Suppressor macrophage treated with lipopolysaccharide for 1 hour (primary cell): ENCODE data around the gene TCF12.

Experiments
- DNase-seq, 3 donors: peaks; one replicate each; pipeline ENCODE4 v3.0.0-alpha.2; 2020 to 2022

The TCF12 gene

DNA sequence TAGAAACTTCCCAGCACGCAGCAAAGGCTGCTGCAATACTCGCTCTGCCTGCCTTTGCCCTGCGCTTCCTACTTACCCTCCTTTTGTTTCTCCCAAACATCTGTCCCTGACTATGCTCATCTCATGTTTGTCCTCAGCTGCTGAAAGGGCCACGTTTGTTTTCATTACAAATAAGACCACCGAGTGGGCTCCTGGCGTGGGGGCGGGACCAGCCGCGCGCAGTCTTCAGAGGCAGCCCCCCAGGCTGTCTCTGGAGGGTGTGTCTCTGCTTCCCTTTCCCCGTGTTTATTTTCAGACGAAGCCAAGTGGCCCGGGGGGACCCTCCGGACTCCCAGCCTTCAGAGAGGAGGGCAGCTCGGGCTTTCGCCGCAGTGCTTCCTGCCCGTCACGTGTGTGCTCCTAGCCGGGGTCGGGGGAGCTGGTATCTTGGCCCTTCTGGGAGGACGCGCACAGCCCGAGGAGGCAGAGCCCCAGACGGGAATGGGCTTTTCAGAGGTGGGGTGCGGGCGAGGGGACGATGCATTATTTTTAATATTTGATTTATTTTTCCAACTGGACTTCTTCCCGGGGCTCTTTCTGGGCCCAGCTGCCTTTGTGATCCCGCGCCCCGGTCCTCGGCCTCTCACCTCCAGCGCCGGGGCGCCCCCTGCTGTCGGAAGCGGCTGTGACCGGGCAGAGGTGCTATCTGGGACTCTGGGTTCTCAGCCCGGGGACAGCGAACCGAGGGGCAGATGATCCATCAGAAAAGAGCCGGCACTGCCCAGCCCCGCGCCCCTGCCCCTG, 387.9 kb downstream of the TCF12 start:
- peak; percentile 88 to 96 (median 93) for DNase-seq

DNA sequence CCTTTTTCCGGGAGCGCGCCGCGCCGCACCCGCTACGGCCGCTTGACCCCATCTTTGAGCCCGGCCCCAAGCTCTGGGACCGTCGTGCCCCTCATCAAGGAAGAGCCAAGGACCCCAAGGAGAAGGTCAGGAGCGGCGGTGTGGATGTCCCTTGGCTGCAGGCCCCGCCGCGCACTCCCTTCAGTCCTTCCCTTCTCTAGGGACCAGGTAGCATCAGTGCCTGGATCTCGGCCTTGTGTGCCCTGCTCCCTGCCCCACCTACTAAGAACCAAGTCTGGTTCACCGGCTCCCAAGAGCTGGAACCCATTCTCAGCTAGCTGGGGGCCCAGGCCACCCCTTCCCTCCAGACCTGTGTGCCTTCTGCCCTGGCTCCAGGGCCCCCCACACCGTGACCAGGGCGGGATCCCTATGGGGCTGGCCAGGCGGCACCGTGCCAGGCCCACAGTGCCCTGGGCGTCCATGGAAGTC, 388.5 kb downstream of the TCF12 start:
- DNase-seq = no peak

DNA sequence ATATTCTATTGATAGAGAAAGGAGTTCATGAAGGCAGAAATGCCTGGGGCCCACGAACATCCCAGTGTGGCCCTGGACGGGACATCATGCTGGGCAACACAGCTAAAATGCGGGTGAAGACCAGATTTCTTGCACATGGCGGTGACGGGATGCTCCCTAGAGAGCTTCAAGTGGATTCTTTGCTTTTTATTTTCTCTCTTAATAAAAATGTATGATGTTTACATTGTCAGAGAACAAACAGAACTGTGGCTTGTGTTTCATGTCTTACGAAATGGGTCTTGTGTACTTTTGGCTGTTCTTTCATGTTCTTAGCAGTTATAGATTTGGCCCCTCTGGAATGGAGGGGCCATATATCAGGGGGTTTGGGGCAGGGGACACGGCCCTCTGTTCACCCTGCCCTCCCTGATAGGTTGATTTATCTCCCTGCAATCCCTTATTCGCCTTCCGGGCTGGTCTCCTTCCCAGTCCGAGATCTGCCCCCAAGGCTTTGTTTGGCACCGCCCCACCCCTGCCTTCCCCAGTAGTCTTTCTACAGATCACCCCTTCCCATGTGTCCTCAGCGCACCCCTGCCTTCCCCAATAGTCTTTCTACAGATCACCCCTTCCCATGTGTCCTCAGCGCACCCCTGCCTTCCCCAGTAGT, 389.2 kb downstream of the TCF12 start:
- no peak for DNase-seq

DNA sequence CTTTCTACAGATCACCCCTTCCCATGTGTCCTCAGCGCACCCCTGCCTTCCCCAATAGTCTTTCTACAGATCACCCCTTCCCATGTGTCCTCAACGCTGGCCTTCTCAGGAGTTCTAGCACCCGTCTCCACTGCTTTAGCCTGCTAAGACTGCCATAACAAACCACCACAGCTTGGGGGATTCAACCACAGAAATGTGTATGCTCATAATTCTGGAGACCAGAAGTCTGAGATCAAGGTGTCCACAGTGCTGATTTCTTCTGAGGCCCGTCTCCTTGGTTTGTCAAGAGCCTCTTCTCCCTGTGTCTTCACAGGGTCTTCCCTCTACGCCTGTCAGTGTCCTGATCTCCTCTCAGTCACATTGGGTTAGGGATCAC, 389.7 kb downstream of the TCF12 start:
- no peak for DNase-seq

DNA sequence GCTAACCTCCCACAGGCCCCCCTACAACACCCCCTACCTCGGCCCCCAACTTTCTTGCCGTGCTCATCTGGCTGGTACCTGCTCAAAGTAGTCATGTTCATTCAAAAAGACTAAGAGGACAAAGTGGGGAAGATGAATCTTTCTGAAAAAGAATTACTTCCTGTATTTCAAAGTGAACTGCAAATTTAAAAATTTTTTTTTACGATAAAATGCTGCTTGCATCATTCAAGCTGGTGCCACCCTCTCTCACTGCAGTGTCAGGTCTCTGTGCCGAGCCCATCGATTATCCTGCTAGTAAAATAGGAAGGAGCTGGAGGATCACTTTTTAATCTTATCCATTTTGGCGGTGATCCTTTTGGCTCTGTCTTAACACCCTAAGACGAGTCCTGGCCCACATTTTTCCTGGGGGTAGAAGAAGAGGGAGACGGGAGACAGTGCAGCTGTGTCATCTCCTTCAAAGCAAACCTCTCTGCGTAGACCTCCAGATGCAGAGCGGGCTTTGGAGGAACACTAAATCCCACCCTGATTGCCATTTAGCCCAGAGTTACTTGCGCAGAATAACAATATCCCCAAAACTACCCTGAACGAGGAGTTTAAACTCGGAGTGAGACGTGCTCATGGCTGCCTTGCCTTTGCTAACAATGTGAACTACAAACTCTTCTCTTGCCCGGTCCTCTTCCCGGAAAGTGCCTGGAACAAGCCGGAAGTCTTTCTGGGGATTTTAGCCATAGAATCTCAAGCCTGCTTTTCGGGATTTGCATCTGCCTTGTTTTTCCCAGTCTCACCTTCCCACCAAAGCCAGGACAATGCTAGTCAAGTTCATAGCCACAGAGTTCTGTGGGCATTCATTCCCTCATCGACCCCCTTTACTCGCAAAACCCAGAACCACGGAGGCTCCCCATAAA, 391.7 kb downstream of the TCF12 start:
- DNase-seq = peak; percentile 29 to 60 (median 40)

DNA sequence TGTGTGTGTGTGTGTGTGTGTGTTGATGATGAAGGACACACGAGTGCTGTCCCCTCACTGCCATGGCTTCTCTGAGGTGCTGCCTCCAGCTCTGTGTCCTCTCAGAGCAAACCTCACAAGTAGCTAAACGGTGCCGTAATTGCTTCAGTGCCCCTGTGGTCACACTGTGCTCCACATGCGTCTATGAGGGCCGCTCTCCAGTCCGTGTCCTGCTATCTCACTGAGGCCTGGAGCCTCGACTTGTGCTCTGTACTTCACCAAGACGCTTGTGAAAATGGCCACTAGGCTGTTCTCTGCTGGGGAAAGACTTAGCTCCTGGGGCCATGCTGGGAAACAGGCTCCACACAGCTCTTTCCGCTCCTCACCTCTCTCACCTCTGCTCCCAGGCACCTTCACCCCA, 392.4 kb downstream of the TCF12 start:
- DNase-seq = no peak

DNA sequence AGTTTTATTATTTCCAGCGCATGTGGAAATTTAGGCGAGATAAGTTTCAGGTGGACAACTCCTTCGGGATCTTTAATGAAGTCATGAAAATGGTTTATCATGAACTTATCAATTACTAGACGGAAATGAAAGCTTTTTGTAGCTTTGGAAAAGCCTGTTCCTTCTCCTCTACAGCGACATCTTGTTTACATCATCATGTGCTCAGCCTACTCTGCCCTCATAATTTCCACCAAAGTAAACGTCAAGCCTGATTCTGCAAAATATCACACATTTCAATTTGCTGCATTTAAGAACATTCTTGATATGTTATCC, 393.5 kb downstream of the TCF12 start:
- DNase-seq = no peak

DNA sequence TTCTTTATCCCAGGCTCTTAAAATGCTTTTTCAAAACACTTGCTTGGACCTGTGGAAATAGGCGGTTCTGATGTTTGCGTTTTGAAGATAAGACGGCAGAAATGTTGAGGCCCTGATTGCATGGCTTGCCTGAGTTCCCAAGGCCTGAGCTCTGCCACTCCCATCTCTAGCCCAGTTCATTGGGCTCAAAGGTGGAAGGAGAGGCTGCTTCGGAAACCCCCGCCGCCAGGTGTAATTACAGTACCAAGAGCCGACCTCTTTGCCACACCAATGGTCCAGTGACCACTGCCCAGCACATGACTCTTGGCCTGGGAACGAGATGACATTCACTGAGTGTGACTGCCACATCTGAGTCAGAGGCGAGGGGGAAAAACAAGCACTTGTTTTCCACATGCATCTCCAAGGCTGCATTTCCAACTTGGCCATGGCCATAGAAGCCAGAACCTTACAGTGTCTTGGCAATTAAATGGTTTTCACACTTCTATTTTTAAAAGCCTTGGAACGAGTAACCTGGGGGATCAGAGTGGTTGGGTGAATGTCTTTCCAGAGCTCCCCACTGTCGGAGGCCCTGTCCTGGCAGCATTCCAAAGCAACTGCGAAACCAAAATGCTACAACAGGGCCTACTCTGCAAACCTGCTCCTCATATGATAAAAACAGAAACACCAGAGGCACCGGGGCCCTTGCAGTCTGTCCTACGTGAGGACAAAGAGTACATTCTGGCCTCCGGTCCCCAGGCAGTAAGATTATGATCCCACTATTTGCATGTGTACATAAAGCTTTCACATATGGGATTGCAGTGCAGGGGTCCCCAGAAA, 394.1 kb downstream of the TCF12 start:
- no peak for DNase-seq

DNA sequence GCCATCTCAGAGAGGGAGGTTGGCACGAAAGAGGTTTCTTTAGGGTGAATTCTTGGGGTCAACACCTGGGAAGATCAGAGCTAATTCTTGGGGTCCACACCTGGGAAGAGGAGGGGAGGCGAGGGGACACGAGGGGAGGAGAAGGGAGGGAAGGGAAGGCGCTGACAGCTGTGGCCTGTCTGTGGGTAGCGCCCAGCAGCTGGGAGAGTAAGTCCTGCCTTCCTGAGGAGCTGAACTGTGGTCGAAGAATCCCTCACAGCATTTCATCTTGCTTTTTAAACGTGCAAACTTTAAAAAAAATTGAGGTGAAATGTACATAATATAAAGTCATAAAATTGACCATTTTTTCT, 394.7 kb downstream of the TCF12 start:
- DNase-seq = no peak

DNA sequence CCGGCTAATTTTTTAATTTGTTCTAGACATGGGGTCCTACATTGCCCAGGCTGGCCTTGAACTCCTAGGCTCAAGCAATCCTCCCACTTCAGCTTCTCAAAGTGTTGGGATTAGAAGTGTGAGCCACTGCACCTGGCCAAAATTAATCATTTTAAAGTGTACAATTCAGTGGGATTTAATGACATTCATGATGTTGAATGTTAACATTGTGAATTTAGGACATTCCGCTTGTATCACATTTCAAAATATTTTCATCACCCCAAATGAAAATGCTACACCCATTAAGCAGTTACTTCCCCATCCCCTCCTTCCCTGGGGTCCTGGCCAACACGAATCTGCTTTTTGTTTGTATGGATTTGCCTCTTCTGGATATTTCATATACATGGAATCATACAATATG, 395.8 kb downstream of the TCF12 start:
- DNase-seq = no peak

DNA sequence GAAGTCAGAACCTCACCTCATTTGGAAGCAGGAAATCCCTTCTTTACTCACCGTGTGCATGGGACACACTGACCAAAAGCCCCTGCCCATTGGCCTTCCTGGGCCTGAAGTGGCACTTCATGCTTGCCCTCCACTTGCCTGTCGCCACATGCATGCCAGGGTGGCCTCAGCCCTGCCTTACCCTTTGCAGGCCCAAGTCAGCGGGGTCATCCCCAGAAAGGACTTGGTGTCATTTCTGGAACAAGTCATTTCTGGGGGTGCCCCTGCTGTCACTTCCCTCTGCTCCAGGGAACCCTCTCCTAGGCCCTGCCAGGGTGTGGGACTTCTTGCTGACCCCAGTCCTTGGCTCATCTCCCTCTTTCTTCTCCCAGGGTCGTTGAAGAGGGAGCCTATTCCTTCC, 398.0 kb downstream of the TCF12 start:
- DNase-seq = no peak

DNA sequence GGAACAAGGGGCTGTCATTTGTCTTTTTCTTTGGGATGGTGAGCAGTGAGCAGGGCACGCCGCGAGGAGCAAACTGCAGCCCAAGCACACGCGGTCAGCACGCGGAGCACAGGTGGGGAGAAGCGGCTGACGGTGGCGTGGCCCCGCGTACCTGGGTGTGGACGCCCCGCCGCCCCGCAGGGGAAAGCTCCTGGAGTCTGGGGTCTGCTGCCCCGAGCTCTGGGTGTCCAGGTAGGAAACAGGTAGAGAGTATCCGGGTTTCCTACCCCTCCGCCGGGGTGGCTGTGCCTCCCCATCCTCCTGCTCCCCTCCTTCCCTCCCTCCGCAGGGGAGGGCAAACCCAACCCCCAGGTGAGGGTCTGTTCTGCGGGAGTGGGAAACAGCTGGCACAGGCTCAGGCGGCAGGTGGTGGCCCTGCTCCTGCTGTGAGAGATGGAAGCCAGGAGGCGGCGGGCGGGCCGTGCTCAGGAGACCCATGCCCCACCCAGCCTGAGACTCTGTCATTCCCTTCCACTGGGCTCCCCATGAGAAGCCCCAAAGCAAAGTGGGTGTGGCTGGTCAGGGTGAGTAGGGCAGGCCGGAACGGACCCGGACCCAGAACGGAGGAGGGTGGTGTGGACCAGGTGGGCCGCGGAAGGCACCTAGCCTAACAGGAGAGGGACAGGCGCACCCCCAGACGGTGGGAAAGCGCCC, 400.9 kb downstream of the TCF12 start:
- no peak for DNase-seq

DNA sequence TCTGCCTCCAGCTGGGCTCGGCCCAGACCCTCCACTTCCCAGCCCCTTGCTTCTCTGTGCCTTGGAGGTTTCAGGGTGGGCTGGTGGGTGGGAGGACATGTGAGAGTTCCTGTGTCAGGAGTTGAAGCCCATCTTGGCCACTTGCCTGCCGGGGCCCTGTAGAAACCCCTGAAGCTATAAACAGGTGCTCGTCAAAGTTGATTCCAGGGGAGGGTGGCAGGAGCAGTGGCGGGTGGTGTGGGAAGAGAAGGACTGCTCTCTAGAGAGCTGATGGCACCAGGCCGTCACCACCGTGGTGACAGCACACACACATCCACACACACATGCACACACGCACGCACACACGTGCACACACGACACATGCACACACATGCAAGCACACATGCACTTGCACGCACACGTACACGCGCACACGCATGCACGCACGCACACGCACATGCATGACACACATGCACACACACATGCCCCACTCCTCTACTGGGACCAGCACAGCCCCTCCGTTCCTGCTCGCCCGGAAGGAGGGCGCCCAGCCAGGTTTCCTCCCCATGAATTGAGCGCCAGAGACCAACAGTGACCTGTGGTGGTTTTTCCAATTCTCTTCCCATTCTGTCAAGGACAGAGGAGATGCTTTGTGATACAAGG, 401.6 kb downstream of the TCF12 start:
- DNase-seq = no peak

DNA sequence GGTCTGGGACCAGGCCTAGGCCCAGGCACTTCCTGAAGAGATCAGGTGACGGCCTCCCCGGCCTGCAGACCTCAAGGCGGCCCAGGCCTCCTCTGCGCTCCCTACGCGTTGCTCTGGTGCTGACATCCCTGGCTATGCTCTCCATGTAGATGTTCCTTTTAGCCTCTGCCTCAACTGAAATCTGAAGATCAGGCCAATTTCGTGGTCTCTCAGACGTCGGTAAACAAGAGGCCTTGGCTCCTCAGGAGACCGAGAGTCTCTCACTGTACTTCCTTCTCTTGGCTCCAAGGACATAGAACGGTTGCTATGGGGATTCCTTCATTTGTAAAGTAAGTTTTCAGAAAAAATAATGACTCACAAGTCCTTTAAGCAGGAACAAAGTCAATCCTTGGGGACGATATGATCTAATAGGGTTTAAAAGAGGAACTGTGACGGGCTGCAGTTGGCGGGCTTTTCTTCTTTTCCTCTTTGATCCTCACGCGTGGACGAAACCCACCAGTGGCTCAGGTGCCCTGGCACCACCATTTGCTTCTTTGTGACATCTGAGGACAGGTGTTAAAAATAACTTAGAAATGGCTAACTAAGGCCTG, 402.3 kb downstream of the TCF12 start:
- peak; percentile 78 to 96 (median 92) for DNase-seq

DNA sequence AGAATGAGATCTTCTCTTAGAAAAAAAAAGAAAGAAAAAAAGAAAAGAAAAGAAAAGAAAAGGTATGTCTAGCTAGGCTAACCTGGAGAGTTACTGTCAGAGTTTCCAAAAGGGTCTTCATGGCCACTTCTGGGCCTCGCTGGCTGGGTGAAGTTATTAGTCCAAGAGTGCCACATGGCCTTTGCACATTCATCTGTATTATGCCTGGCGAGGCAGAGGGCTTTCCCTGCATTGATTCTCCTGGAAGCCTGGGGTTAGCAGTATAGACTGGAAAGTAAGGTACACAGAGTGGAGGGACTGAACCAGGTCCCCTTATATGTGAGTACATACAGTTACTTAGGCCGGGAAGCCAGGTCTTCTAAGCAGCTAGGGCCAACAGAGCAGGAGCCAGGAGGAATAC, 403.0 kb downstream of the TCF12 start:
- DNase-seq = no peak

DNA sequence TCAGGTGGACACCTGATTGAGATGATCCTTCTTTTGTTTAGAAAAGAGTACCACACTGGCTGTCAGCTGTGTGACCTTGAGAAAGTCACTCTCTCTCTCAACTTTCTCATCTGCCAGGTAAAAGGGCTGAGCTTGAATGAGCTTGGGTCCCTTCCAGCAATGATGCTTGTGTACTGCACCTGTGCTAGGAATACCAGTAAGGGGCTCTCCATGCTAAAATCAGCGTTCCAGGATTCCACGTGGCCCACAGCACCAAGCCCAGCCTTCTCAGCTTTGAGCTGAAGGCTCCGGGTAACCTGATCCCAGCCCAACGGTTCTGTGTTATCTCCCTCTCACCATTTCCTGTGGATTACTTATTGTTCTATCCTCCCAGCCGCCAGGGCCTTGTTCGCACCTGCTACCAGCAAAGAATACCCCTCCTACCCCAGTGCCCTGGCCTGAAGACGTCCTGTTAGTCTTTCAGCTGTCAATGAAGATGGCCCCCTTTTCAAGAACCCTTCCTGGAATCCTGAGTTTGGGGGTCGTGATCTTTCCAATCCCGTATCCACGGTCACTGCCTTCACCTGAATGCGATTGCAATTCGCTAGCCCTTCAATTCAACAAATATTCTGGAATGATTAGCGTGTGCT, 403.6 kb downstream of the TCF12 start:
- DNase-seq = no peak

DNA sequence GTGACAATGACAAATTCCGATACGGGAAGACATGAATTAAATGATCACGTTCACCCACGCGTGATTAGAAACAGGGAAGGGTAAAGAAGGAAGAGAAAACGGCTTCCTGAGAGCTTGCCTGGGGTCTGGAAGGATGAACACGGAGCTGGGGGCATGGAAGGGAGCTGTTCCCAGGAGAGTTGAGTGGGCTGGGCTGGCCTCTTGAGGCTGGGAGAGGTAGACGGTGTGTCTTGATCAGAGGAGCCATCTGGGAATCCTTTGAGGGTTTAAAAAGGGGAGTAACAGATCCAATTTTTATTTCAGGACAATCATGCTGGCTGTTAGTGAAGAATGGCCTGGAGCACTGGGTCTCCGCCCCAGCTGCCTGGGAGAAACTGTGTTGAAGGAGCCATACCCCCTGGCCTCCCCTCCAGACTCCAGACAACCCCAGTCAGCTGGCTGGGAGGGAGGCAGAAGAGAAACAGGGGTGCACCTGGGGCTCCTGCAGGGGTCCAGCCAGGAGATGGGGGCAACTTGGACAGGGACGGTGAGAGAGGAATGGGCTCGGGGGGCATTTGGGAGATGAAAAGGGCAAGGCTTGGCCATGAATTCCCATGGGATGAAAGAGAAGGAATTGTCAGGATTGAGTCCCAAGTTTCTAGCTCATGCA, 404.3 kb downstream of the TCF12 start:
- DNase-seq = no peak

DNA sequence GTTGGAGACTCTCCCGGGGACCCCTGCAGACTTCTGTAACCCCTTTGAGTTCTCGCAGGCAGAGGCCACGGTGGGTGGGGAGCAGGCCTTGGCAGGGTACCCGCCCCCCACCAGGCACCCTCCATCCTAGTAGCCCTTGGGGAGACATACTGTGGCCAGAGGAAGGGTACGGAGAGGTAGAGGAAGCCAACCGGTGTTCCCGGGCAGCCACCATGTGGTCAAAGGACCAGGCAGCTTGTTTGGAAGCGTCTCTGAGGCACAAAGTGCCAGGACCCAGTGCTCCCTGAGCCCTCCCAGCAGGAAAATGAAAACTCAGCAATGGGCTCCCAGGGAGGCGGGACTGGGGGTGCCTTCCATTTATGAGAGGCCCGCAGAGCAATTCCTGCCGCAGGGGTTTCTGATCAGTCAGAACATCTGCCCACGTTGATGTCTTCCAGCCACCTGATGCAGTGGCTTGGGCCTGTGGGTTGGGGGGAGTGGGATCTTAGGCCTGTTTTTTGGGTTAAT, 404.9 kb downstream of the TCF12 start:
- no peak for DNase-seq

DNA sequence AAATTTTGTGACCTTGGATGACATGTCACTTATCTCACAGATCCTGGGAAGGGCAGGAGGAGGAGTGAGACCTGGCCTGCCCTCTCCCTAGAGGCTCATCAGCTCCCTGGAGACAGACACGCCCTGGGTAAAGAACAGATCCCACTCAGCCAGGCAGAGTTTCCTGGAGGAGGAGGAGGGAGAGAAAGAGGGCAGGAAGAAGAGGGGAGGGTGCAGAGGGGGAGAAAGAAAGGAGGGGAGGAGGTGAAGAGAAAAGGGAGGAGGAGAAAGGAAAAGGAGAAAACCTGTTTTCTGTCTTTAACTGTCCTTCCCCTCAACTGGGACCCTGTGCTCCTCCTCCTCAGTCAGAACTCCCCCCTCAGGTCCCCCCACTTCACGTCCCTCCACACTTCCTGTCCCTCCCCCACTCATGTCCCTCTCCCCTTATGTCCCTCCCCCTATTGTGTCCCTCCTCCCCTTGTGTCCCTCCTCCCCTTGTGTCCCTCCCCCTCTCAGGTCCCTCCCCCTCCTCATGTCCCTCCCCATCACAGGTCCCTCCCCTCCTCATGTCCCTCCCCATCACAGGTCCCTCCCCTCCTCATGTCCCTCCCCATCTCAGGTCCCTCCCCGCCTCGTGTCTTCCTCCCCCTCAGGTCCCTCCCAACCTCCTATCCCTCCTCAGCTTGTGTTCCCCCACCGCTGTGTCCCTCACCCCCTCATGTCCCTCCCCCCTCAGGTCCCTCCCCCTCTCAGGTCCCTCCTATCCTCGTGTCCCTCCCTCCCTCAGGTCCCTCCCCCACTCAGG, 405.6 kb downstream of the TCF12 start:
- DNase-seq = no peak

DNA sequence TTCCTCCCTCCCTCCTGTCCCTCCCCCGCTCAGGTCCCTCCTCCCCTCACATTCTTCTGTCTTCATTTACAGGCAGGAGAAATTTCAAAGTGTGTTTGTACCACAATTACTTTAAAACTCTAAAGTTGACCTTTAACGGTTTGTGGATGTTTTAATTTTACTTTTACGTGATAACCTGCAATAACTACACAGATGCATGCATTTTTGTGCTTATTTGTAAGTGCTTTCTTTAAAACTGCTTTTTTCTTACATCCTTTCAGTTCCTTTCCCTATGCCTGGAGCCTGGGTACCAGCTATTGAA, 406.1 kb downstream of the TCF12 start:
- no peak for DNase-seq
